Adipocyte (in vitro differentiated cells): ENCODE data around the gene MAP3K3.

Experiments used
- DNase-seq: peaks from one replicate; pipeline ENCODE4 v3.0.0-alpha.2; 2015; ENCODE audit warnings: low read depth
- H3K27me3 ChIP-seq: replicated peaks from 2 replicates; pipeline ENCODE4 v1.7.0; 2013; ENCODE audit warnings: mild to moderate bottlenecking, low read length, moderate library complexity; ENCODE audit not compliant: control insufficient read depth, insufficient read depth
- H3K36me3 ChIP-seq: 2 replicates; pipeline ENCODE4 v1.7.0; 2013; ENCODE audit warnings: low read length, mild to moderate bottlenecking, moderate library complexity; ENCODE audit not compliant: control insufficient read depth, insufficient read depth, severe bottlenecking
- H3K4me1 ChIP-seq: 2 replicates; pipeline ENCODE4 v1.7.0; 2013; ENCODE audit warnings: mild to moderate bottlenecking, low read length, moderate library complexity; ENCODE audit not compliant: control insufficient read depth, insufficient read depth
- H3K4me3 ChIP-seq: 2 replicates; pipeline ENCODE4 v1.7.0; 2013; ENCODE audit warnings: mild to moderate bottlenecking, low read length, moderate library complexity
- H3K9ac ChIP-seq: 2 replicates; pipeline ENCODE4 v1.7.0; 2013; ENCODE audit warnings: mild to moderate bottlenecking, low read length, moderate library complexity
- H3K9me3 ChIP-seq: 2 replicates; pipeline ENCODE4 v1.7.0; 2013; ENCODE audit warnings: mild to moderate bottlenecking, low read length, moderate library complexity; ENCODE audit not compliant: control insufficient read depth

MAP3K3 gene

DNA sequence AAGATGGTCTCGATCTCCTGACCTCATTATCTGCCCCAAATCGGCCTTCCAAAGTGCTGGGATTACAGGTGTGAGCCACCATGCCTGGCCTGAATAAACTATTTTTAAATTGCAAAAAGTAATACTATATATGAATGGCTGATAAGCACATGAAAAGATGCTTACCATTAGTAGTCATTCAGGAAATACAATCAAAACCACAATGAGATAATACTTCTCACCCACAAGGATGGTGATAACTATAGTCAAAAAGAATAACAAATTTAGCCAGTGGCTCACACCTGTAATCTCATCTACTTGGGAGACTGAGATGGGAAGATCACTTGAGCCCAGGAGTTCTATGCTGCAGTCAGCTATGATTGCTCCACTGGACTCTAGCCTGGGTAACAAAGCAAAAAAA is 23.9 kb upstream of the MAP3K3 start:
- peaks cover 16% of the 10 kb centered on the region for H3K4me1 ChIP-seq
- DNase-seq, result no peak
- no peaks in the 10 kb centered on the region for H3K27me3 ChIP-seq
- no peak overlapping the region for H3K4me3 ChIP-seq
- no peaks in the 10 kb centered on the region for H3K9me3 ChIP-seq
- no peak overlapping the region for H3K9ac ChIP-seq
- H3K36me3 ChIP-seq, result peaks cover 10% of the 10 kb centered on the region

DNA sequence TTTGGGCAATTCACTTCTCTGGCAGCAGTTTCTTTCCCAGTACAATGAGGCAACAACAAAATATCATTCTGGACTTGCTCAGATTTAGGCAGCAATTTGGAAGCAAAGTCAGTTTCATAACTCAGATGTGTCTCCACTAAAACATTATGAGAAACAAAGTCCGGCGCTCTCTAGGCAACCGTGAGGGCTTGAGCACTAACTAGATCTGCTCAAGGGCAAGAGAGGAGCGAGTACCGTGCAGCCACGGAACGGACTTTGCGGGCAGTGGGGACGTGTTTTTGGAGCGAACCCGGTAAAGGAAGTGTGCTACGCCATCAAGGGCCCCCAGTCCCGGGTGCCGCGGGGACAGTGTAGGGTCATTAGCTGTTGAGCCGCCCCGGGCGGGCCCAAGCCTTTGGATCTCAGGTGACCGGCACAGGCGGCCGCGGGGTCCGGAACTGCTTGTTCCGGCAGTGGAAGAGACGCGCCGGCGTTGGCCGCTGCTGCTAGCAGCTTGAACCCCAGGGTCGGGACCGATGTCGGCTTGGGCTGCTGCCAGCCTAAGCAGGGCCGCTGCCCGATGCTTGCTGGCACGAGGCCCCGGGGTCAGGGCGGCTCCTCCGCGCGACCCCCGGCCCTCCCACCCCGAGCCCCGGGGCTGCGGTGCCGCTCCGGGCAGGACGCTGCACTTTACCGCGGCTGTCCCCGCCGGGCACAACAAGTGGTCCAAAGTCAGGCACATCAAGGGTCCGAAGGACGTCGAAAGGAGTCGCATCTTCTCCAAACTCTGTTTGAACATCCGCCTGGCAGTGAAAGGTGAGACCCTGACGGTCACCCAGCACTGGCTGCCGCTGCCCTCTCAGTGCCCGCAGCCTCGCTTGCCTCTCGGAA is 21.4 kb upstream of the MAP3K3 start, which contains the start of gene TACO1:
Gene TACO1 (plus strand): TSS at position 327 of the 870 bp plus-strand sequence. CDS start 189 bp downstream, at position 516.
- Histone ChIP-seq H3K4me1 (peaks cover 16% of the 10 kb centered on the region), H3K27me3 (no peaks in the 10 kb centered on the region), H3K36me3 (peaks cover 17% of the 10 kb centered on the region), H3K4me3 (peak within 1 kb of the TSS; percentile 87), H3K9ac (peak within 1 kb of the TSS; percentile 92), H3K9me3 (no peaks in the 10 kb centered on the region)
- DNase-seq, result peak; percentile 88

DNA sequence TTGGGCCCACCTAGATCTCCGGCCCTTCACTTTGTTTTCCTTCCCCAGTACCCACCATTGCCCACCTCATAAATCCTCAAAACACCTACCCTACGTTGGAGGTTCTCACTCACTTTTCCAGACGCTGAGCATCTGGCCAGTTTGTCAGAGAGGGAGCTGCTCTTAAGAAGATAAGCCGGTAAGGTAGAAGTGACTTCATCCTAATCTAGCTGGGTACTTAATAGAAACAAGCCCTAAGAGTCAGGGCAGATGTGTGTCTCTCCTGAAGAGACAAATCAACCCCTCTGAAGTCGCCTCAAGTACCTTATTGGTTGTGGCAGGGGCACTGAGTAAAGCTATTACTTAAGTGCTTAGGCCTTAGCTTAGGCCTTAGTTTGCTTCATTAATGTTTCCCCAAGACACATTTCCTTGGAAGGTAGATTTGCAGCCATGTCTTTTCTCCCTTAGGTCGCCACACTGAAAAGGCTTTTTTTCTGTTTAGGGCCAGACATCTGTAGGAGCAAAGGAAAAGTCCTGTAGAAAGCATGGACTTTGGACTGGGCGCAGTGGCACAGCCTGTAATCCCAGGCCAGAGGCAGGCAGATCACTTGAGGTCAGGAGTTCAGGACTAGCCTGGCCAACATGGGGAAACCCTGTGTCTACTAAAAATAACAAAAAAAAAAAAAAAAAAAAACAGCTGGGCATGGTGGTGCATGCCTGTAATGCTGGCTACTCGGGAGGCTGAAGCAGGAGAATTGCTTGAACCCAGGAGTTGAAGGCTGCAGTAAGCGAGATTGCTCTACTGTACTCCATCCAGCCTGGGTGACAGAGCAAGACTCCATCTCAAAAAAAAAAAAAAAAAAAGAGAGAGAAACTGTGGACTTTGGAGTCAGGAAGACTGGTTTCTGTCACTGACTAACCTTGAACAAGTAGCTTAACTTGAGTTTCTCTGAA is 20.5 kb upstream of the MAP3K3 start:
- H3K27me3 ChIP-seq, result no peaks in the 10 kb centered on the region
- peak; percentile 29 for DNase-seq
- peaks cover 24% of the 10 kb centered on the region for H3K36me3 ChIP-seq
- H3K4me1 ChIP-seq, result peaks cover 16% of the 10 kb centered on the region
- H3K9ac ChIP-seq, result peak overlapping the region; percentile 92
- H3K4me3 ChIP-seq, result peak overlapping the region; percentile 87
- H3K9me3 ChIP-seq, result no peaks in the 10 kb centered on the region

DNA sequence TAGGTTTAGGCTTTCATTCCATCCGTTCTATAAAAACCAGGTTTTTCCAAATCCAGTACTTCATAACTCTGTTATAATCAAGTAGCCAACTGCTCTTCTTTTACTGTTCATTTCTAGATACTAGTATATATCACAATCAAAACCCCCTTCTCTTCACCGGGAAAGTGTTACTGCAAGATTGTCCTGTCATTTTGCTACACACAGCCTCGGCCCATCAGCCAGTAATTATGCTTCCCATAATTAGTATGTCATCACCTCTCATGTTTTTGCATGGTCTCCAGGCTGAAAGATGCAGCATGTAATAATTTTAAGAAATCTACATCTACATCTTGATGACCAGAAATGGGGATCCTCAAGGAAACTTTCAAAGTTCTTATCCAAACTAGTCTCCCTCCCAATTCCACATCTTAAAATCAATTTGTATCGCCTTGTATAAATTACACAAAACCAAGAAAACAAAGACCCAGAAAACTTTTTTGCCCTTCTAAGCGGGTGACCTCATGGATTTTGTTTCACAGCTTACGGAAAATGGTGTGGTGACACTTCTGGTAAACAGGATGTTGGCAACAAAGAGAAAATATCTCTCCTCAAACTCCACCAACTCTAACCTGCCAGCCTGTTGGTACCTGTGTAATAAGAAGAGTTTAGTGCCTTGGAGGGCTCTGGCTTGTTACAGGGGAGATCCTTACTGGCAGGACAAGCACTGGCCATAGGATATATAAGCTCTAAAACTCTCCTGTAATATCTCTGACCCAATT is 12.2 kb upstream of the MAP3K3 start:
- no peaks in the 10 kb centered on the region for H3K4me1 ChIP-seq
- no peaks in the 10 kb centered on the region for H3K9me3 ChIP-seq
- H3K4me3 ChIP-seq, result no peak overlapping the region
- H3K9ac ChIP-seq, result no peak overlapping the region
- H3K27me3 ChIP-seq, result no peaks in the 10 kb centered on the region
- H3K36me3 ChIP-seq, result peaks cover 50% of the 10 kb centered on the region
- no peak for DNase-seq

DNA sequence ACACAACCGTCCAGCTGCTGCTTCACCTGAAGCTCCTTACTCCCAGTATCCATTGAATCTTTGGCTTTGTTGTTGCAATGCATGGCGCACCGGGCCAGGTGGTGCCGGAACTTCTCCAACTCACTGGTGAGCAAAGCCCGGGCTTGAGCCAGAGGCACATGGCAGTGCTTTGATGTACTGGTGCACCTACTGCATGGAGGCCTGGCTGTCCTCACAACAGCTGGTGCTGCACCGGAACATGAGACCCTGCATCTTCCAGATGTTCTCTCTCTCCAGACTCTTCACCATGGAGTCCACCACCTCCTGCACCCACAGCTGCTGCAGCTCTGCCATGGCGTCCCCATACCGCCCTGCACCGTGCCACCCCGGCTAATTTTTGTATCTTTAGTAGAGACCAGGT is 11.4 kb upstream of the MAP3K3 start:
- Histone ChIP-seq H3K4me1 (no peaks in the 10 kb centered on the region), H3K27me3 (no peaks in the 10 kb centered on the region), H3K4me3 (no peak overlapping the region), H3K36me3 (peaks cover 41% of the 10 kb centered on the region), H3K9me3 (no peaks in the 10 kb centered on the region), H3K9ac (no peak overlapping the region)
- DNase-seq, result no peak

DNA sequence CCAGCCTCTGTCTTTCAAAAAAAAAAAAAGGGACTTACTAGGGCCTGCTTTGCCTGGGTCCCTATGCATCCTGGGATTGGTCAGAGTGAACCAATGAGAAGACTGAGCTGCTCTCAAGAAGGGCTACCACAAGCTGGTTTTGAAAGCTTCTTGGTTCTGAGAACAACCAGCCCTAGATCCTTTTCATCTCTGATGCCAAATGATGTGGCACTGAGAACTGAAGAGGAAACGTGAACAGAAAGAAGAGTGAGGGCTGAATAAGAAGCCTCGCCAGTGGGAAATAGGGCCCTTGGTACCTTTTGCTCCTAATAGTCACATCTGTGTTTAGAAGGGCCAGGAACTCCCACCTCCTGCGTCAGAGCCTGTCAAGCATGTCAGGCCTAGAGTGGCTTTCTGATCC is 10.9 kb upstream of the MAP3K3 start:
- Histone ChIP-seq H3K36me3 (peaks cover 36% of the 10 kb centered on the region), H3K9ac (no peak overlapping the region), H3K4me3 (no peak overlapping the region), H3K4me1 (no peaks in the 10 kb centered on the region), H3K27me3 (no peaks in the 10 kb centered on the region), H3K9me3 (no peaks in the 10 kb centered on the region)
- no peak for DNase-seq

DNA sequence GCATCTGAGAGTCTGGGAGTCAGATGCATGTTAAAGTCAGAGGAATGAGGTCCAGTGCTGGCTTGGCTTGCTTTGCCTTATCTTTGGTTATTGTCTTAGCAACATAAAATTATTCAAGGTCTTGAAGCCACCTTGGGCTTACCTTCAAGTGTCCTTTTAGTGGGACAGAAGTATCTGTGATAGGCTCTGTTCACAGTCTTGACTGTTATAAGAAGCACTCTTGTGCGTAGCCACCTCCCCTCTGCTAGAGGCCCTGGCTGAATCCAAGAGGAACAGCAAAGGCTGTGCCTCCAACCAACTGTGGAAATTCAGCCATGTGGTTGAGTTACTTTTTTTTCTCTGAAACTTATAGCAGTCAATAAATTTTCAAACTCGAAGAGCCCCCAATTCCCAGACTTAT is 8.6 kb upstream of the MAP3K3 start:
- no peaks in the 10 kb centered on the region for H3K9me3 ChIP-seq
- no peak overlapping the region for H3K9ac ChIP-seq
- no peak overlapping the region for H3K4me3 ChIP-seq
- no peaks in the 10 kb centered on the region for H3K4me1 ChIP-seq
- no peak for DNase-seq
- H3K27me3 ChIP-seq, result no peaks in the 10 kb centered on the region
- peaks cover 14% of the 10 kb centered on the region for H3K36me3 ChIP-seq

DNA sequence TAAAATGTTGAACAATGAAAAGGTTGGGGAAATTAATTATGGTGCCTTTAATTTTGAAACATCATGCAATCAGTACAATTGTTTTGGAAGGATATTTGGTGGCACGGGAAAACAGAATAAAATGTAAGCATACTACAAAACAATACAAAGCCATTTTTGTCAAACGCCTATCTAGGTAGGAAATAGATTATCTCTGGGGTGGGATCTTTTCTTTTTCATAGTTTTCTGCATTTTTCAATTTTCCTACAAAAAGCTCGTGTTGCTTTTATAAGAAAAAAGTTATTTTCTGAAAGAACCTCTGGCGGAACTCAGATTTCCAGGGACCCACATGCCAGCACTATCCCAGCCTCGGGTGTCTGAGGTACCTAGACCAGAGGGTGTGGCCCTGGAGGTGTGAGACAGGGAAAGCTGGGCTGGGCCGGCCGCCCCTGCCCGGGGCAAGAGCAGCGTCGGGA is 961 bp upstream of the MAP3K3 start:
- no peaks in the 10 kb centered on the region for H3K9me3 ChIP-seq
- peak overlapping the region; percentile 85 for H3K4me3 ChIP-seq
- H3K27me3 ChIP-seq, result no peaks in the 10 kb centered on the region
- DNase-seq, result no peak
- peak overlapping the region; percentile 86 for H3K9ac ChIP-seq
- H3K4me1 ChIP-seq, result peaks cover 22% of the 10 kb centered on the region
- H3K36me3 ChIP-seq, result no peaks in the 10 kb centered on the region

DNA sequence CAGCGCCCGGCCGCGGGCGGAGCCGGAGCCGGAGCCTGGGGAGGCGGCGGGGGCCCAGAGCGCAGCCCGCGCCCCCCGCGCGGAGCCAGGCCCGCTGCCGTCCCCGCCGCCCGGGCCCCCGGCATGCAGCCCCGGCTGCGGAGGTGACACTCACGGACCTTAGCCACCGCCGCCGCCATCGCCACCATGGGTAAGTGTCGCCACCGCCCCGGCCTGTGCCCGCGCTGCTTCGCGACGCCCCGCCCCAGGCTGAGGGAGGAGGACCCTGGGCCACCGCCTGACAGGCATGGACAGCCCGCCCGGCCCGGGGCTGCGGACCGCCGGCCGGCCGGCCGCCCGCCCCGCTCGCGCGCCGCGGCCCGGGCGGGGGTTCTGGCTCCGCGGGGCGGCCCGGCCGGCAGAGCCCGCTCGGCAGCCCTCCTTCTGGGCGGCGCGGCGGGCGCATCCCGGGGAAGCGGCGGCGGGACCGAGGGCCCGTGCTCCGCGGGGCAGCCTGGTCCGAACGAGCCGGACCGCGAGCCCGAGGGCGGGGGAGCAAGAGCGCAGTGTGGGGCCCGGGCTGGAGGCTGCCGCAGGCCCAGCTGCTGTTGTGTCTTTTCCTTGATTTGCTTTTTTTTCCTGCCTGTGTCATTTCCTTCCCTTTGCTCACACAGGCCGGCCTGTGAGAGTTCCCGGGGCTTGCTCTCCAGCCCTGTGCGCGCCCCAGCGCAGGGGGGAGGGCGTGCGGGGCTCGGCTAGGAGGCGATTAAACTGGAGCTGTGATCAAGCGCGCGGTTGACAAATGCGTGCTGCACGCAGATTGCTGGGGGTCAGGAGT is 565 bp downstream of the MAP3K3 start:
- peak; percentile 81 for DNase-seq
- Histone ChIP-seq H3K9ac (peak overlapping the region; percentile 90), H3K36me3 (no peaks in the 10 kb centered on the region), H3K4me1 (peaks cover 34% of the 10 kb centered on the region), H3K9me3 (no peaks in the 10 kb centered on the region), H3K4me3 (peak overlapping the region; percentile 94), H3K27me3 (no peaks in the 10 kb centered on the region)

DNA sequence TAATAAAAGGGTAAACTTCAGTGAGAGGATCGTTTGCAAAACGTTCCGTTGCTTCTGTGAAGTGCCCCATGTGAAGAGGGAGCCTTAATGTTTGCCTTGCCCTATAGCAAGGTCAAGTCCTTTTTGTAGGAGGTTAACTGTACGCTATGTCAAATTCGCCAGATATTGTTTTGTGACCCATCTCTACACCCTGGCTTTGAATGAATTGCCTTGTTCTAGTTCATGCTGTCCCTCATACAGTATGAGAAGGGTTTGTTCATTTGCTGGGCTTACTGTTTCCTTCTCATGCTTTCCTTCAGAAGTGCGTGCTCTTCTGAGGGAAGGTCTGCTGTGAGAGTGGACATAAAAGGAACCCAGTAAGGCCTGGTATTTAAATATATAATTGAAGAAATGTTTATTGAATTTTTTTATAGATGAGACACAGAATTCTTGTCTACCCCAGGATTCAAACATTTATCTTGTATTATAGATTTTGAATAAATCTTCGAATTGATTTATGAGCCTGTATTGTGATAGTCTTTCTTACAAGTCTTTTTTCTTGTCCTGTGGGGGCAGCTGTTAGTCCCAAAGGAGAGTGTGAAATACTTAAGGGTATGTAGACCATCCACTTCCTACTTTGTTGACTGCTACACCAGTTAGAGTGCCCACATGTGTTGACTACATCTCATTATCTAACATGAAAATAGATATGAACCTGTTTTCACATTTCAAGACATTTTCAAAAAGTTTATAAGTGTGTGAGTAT is 1.7 kb downstream of the MAP3K3 start:
- Histone ChIP-seq H3K9me3 (no peaks in the 10 kb centered on the region), H3K27me3 (no peaks in the 10 kb centered on the region), H3K4me1 (peaks cover 34% of the 10 kb centered on the region)

More for the DNA sequence above, 1.7 kb downstream of the MAP3K3 start:
- H3K9ac ChIP-seq, result peak overlapping the region; percentile 90
- no peak for DNase-seq
- no peaks in the 10 kb centered on the region for H3K36me3 ChIP-seq
- peak overlapping the region; percentile 94 for H3K4me3 ChIP-seq
